IMR-90 (cell line): ENCODE measurements around the gene C14orf39. TPM values are rescaled to one million over a fixed set of nuclear protein-coding genes. Genes with fewer than 3 reads are reported as not detected.

Source experiments
- ATAC-seq: fragments of 200-7000 bp; cut with Tn5 transposase; 2 replicates; pipeline ENCODE4 v1.9.1; 2020; ENCODE audit warnings: low read depth, mild to moderate bottlenecking, moderate library complexity
- BruUV-seq: library from RNA; stranded (reverse); fragments of 400-500 nt; replicated peaks from 2 replicates; lab custom pipeline; 2021; lab: Mats Ljungman, UMichigan
- CTCF ChIA-PET: fragments of 300-600 bp; formaldehyde crosslinking; extraction: SDS; loops from one replicate; lab custom pipeline; 2021; ENCODE audit warnings: antibody characterized with exemption; lab: Yijun Ruan, JAX
- POLR2A ChIA-PET: fragments of 300-600 bp; sonication (Branson Sonifier 250); formaldehyde crosslinking; loops from one replicate; lab custom pipeline; 2022; ENCODE audit warnings: antibody characterized with exemption; ENCODE audit not compliant: unreplicated experiment; lab: Charles Lee
- DNase-seq: peaks from one replicate; pipeline ENCODE4 v3.0.0; 2013
- H2AFZ ChIP-seq: replicated peaks from 2 replicates; pipeline ENCODE3; 2013; ENCODE audit warnings: low read length, mild to moderate bottlenecking; ENCODE audit not compliant: poor library complexity
- H2AK5ac ChIP-seq: 2 replicates; pipeline ENCODE4 v1.6.1; 2013; ENCODE audit warnings: low read depth, low read length, inconsistent platforms
- H2AK9ac ChIP-seq: replicated peaks from 2 replicates; pipeline ENCODE3; 2013; ENCODE audit warnings: mild to moderate bottlenecking, low read depth, low read length, moderate library complexity; ENCODE audit not compliant: poor library complexity
- H2BK120ac ChIP-seq: 2 replicates; pipeline ENCODE4 v1.6.1; 2013; ENCODE audit warnings: low read depth, low read length, inconsistent platforms
- H2BK15ac ChIP-seq: 3 replicates; pipeline ENCODE4 v1.6.1; 2013; ENCODE audit warnings: low read depth, low read length, inconsistent platforms
- H2BK20ac ChIP-seq: 2 replicates; pipeline ENCODE4 v1.6.1; 2013; ENCODE audit warnings: low read depth, mild to moderate bottlenecking, inconsistent platforms, low read length, moderate library complexity
- H2BK5ac ChIP-seq: 2 replicates; pipeline ENCODE4 v1.6.1; 2013; ENCODE audit warnings: mild to moderate bottlenecking, low read depth, low read length, inconsistent platforms; ENCODE audit not compliant: poor library complexity, severe bottlenecking
- H3K14ac ChIP-seq: replicated peaks from 2 replicates; pipeline ENCODE4 v1.6.1; 2013; ENCODE audit warnings: low read depth, low read length, inconsistent platforms
- H3K18ac ChIP-seq: 2 replicates; pipeline ENCODE4 v1.6.1; 2013; ENCODE audit warnings: low read depth, low read length, control low read depth
- H3K23ac ChIP-seq: 2 replicates; pipeline ENCODE4 v1.6.1; 2013; ENCODE audit warnings: low read depth, low read length, inconsistent platforms
- H3K27ac ChIP-seq: 2 replicates; pipeline ENCODE4 v1.5.1; 2013; ENCODE audit warnings: mild to moderate bottlenecking, control low read depth, low read length; ENCODE audit not compliant: insufficient read depth
- H3K27me3 ChIP-seq: 2 replicates; pipeline ENCODE4 v1.6.1; 2013; ENCODE audit warnings: low read length; ENCODE audit not compliant: control insufficient read depth, insufficient read depth
- H3K36me3 ChIP-seq: 2 replicates; pipeline ENCODE4 v1.6.1; 2013; ENCODE audit warnings: low read length, mixed read lengths; ENCODE audit not compliant: control insufficient read depth, insufficient read depth
- H3K4ac ChIP-seq: 2 replicates; pipeline ENCODE4 v1.6.1; 2013; ENCODE audit warnings: low read depth, low read length, inconsistent platforms
- H3K4me1 ChIP-seq: 2 replicates; pipeline ENCODE4 v1.6.1; 2013; ENCODE audit warnings: low read length, mixed read lengths; ENCODE audit not compliant: control insufficient read depth, insufficient read depth
- H3K4me2 ChIP-seq: 2 replicates; pipeline ENCODE4 v1.6.1; 2013; ENCODE audit warnings: low read depth, mild to moderate bottlenecking, control low read depth, low read length, moderate library complexity
- H3K4me3 ChIP-seq: 2 replicates; pipeline ENCODE4 v1.5.1; 2013; ENCODE audit warnings: low read depth, mild to moderate bottlenecking, control low read depth, low read length, moderate library complexity; ENCODE audit not compliant: insufficient read depth
- H3K56ac ChIP-seq: 2 replicates; pipeline ENCODE4 v1.6.1; 2013; ENCODE audit warnings: low read length, inconsistent platforms; ENCODE audit not compliant: insufficient read depth; ENCODE audit errors: extremely low read depth
- H3K79me1 ChIP-seq, 2 experiments: 2 replicates each; pipeline ENCODE4 v1.6.1; 2013; ENCODE audit warnings: low read length in 2 of 2, inconsistent platforms in 1 of 2, low read depth in 1 of 2
- H3K9ac ChIP-seq: 2 replicates; pipeline ENCODE4 v1.6.1; 2013; ENCODE audit warnings: low read depth, low read length, control low read depth
- H3K9me1 ChIP-seq: 2 replicates; pipeline ENCODE4 v1.6.1; 2013; ENCODE audit warnings: low read length, inconsistent platforms; ENCODE audit not compliant: insufficient read depth
- H3K9me3 ChIP-seq: 2 replicates; pipeline ENCODE4 v1.6.1; 2013; ENCODE audit warnings: low read length; ENCODE audit not compliant: control insufficient read depth, insufficient read depth
- H4K20me1 ChIP-seq: 2 replicates; pipeline ENCODE4 v1.6.1; 2013; ENCODE audit warnings: low read length, inconsistent platforms; ENCODE audit not compliant: insufficient read depth
- H4K5ac ChIP-seq: 2 replicates; pipeline ENCODE4 v1.6.1; 2013; ENCODE audit warnings: mild to moderate bottlenecking, low read depth, low read length, control low read depth
- H4K8ac ChIP-seq, 2 experiments: 2 replicates each; pipeline ENCODE4 v1.6.1; 2013; ENCODE audit warnings: low read depth in 2 of 2, low read length in 2 of 2, control low read depth in 1 of 2, inconsistent platforms in 1 of 2
- H4K91ac ChIP-seq: 2 replicates; pipeline ENCODE4 v1.6.1; 2013; ENCODE audit warnings: low read depth, low read length, inconsistent platforms; ENCODE audit not compliant: insufficient read depth
- CHD1 ChIP-seq: IDR thresholded peaks from 2 replicates; pipeline ENCODE4 v1.6.1; 2012; ENCODE audit warnings: low read depth, low read length, improper control_type of control experiment
- RAD21 ChIP-seq: IDR thresholded peaks from 2 replicates; pipeline ENCODE4 v1.6.1; 2012; ENCODE audit warnings: low read length, improper control_type of control experiment
- WGBS, 2 experiments: methylation state at CpG; one replicate each; pipeline versions ENCODE4 v1.1.5 to v1.1.7; 2013; ENCODE audit warnings: missing lambda C conversion rate in 2 of 2; ENCODE audit not compliant: insufficient read length in 1 of 2; ENCODE audit errors: extremely low coverage in 2 of 2; 5-methylcytosine and 5-hydroxymethylcytosine counted together
- dilution Hi-C: fragments of 300-500 bp; cut with HindIII; formaldehyde crosslinking; loops from one replicate; pipeline ENCODE4 v1.14.3; 2018; ENCODE audit warnings: low sequenced_read_pairs; ENCODE audit not compliant: unreplicated experiment
- in situ Hi-C: fragments of 300-500 bp; cut with MboI; formaldehyde crosslinking; loops from 3 replicates; pipeline ENCODE4 v1.14.3; 2019; ENCODE audit warnings: low sequenced_read_pairs, inconsistent platforms, mixed read lengths
- intact Hi-C: fragments of 100-400 bp; cut with micrococcal nuclease; formaldehyde crosslinking; loops from 2 replicates; pipeline ENCODE4 v1.10.0; 2022
- polyA plus RNA-seq, 3 experiments: library from polyadenylated mRNA; depleted of rRNA; stranded (reverse); fragments of >200 nt; gene quantifications; 2 replicates each; pipeline ENCODE4 v1.2.3, GENCODE V29; 2012; ENCODE audit warnings: low replicate concordance in 1 of 3
- total RNA-seq: library from RNA; depleted of rRNA; stranded (reverse); fragments of >200 nt; gene quantifications from 2 replicates; pipeline ENCODE4 v1.2.3, GENCODE V29; 2012
- TF ChIP-seq, protein P1 (sequence below): conservative IDR thresholded peaks from 2 replicates; pipeline ENCODE4 v1.5.1; 2012; ENCODE audit warnings: mild to moderate bottlenecking, low read depth, low read length, improper control_type of control experiment

Gene C14orf39
- total and polyA plus RNA-seq, 2 of the 4 experiments (the other 2 are of a cell fraction): 0.36 to 0.38 TPM

DNA sequence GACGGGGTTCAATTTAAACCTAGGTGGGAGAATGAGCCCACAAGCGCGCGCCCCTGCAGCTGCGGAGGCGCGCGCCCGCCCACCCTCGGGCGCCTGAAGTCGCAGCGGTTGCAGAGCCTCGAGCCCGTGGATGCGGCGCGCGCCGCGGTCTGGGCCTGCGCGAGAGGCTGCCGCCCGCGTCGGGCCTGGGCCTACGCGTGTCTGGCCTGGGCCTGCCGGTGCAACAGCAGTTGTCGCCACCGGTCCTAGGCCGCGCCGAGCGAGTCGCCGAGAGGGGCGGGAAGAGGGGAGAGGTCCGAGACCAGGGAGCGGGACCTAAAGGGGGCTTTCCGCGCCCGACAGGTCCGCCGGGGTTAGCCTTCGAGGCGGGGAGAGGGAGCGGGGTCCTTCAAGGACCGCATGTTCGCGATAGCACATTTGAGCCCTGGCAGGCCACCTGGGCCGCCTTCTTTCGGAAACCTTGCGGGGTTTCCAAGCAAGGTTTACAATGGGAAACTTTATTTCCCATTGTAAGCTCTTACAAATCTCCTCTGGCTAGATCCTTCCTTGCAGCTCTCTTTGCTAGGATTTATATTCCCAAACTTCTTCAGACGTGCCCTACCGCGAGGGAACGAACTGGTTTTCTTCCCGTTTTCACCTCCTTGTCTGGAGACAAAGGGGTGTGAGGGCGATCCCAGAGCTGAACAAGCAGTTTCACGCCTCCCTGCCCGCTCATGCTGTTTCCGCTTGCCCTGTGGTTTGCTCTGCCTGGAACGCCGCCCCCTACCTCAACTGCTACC is 29.8 kb upstream of the C14orf39 start (continued):
- TF ChIP-seq CHD1: no peak

DNA sequence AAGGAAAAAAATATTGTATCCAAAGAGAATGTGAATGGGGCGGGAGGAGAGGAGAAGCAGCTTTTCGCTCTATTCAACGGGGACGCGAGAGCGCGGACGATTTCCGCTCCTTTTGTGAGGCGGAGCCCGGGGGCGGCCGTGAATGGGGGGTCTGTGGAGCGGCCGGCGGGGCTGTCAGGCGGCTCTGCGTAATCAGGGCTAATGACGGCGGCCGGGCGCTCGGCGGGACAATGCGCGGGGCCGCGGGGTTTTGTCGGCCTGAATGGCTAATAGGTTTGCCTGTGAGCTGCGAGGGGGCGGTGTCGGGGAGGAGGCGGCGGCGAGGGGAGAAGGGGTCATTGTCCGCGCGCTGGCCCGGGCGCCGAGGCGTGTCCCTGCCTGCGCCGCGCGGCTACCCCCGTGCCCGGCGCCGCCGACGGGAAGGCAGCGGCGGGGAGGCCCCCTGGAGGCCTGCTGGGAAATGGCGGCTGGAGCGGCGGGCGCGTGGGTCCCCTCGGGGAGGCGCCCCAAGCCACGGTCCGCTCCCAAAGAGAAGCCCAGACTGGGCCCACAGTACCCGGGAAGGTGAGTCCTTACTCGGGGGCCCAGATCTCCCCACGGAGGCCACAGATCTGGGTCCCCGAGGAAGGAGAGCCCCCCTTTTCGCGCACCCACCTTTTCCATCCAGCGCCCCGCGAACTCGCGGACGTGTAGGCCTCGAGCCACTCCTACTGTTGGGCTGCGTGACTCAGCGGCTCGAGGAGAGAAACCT is 29.1 kb upstream of the C14orf39 start:
- H3K27ac ChIP-seq: no peak overlapping the region
- H2BK20ac ChIP-seq: no peak overlapping the region
- H4K91ac ChIP-seq: no peak overlapping the region
- H3K56ac ChIP-seq: no peak overlapping the region
- dilution Hi-C loops: no loop called here
- TF ChIP-seq, protein P1, sequence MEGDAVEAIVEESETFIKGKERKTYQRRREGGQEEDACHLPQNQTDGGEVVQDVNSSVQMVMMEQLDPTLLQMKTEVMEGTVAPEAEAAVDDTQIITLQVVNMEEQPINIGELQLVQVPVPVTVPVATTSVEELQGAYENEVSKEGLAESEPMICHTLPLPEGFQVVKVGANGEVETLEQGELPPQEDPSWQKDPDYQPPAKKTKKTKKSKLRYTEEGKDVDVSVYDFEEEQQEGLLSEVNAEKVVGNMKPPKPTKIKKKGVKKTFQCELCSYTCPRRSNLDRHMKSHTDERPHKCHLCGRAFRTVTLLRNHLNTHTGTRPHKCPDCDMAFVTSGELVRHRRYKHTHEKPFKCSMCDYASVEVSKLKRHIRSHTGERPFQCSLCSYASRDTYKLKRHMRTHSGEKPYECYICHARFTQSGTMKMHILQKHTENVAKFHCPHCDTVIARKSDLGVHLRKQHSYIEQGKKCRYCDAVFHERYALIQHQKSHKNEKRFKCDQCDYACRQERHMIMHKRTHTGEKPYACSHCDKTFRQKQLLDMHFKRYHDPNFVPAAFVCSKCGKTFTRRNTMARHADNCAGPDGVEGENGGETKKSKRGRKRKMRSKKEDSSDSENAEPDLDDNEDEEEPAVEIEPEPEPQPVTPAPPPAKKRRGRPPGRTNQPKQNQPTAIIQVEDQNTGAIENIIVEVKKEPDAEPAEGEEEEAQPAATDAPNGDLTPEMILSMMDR: peak; percentile 45
- TF ChIP-seq RAD21: no peak
- in situ Hi-C loops: no loop called here
- no peak overlapping the region for H3K9ac ChIP-seq
- CTCF ChIA-PET: no interaction called here
- peak overlapping the region; percentile 86 for H2AFZ ChIP-seq
- H3K18ac ChIP-seq: no peak overlapping the region
- no peaks in the 10 kb centered on the region for H4K20me1 ChIP-seq
- peak; percentile 84 for ATAC-seq
- H3K4me1 ChIP-seq: no peaks in the 10 kb centered on the region
- no peak overlapping the region for H3K14ac ChIP-seq
- no peak overlapping the region for H3K23ac ChIP-seq
- POLR2A ChIA-PET: no interaction called here
- no peaks in the 10 kb centered on the region for H3K9me1 ChIP-seq
- no peak overlapping the region for H4K5ac ChIP-seq
- no TSS peak for BruUV-seq
- peaks cover 73% of the 10 kb centered on the region for H3K27me3 ChIP-seq
- no peak overlapping the region for H2AK5ac ChIP-seq
- peak overlapping the region; percentile 59 for H3K4me2 ChIP-seq
- intact Hi-C loops: no loop called here
- no peak overlapping the region for H2AK9ac ChIP-seq
- H3K9me3 ChIP-seq: peaks cover 14% of the 10 kb centered on the region
- no peak overlapping the region for H2BK15ac ChIP-seq
- WGBS, 2 experiments: 3% methylated on average over 31 of the region's 79 CpGs; no CpG with 5 or more reads in 1 of the 2 experiments
- no peak overlapping the region for H4K8ac ChIP-seq
- no peak for DNase-seq
- no peaks in the 10 kb centered on the region for H3K36me3 ChIP-seq
- H2BK5ac ChIP-seq: no peak overlapping the region
- peak overlapping the region; percentile 39 for H3K4me3 ChIP-seq
- no peaks in the 10 kb centered on the region for H3K79me1 ChIP-seq
- H2BK120ac ChIP-seq: no peak overlapping the region
- H3K4ac ChIP-seq: no peak overlapping the region
